Adrenal gland (tissue), 5 donors: ENCODE data around the gene KCNK7.

Source experiments
- CTCF ChIP-seq, 6 experiments: fragments of 450-650 bp in 4 of 6; fragments of 200-600 bp in 2 of 6; sonication (generic) in 1 of 6; IDR thresholded peaks; 1 replicate in 5 of 6; 2 replicates in 1 of 6; pipeline versions ENCODE4 v1.5.1 to v1.8.0; 2016 to 2021; ENCODE audit warnings: antibody characterized with exemption in 6 of 6, mild to moderate bottlenecking in 2 of 6, moderate library complexity in 1 of 6
- POLR2A ChIP-seq, 2 donors: fragments of 450-650 bp; IDR thresholded peaks; one replicate each; pipeline ENCODE4 v1.6.1; 2017; ENCODE audit warnings: antibody characterized with exemption in 2 of 2, mild to moderate bottlenecking in 2 of 2, moderate library complexity in 1 of 2
- donor health status: DM: no; HTN: no; CAD: no.

DNA sequence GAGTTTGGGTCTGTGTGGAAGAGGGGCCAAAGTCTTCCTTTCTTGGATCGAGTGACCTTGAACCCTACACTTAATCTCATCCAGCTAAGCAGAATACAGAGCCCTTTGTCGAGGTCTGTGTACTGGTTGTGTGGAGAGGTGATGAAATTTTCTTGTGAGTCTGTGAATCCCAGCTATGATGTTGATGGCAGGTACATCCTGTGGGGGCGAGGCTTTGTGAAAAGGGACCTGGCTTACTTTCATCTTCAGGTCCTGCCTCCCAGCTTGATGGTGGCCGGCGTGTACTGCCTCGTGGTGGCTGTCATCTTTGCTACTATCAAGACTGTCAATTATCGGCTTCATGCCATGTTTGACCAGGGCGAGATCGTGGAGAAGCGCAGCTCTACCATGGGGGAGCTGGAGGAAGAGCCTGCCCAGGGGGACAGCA lies 21.0 kb upstream of the KCNK7 start:
- no peak for TF ChIP-seq CTCF (IDR thresholded peaks at IDR 0.05)
- TF ChIP-seq POLR2A (IDR thresholded peaks at IDR 0.05) = no peak
